ENCODE measurements around the gene SIRPA. TPM values are rescaled to one million over a fixed set of nuclear protein-coding genes. Genes with fewer than 3 reads are reported as not detected.
A peak's percentile ranks its signal among the peaks of the same experiment; 100 is the strongest.

Gene SIRPA
- total and polyA plus RNA-seq, 8 donors, result 7.2 to 25.8 (median 9.0) TPM

DNA sequence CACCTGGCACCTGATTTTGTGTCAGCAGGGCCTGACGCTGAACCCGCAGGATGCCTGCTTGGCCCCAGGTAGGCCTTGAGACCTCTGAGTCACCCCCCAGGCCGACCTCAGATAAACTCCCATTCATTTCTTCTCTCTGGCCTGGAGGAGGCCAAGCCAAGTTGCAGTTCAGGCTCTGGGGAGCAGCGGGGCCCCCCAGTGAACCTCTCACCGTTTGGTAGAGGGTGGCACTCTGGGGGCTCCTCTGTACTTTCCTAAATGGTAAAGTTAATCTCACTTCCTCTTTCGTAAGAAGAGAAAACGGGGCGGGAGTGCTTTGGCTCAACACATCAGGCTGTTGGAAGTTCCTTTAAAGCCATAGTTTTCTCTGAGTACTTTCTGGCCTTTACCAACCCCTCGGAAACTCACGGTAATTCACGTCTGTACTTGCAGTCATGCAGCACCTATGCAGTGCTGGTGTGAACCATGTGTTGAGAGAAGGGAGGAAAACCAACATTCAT is 2.8 kb downstream of the SIRPA start:
- WGBS, 2 donors, result 66 to 69% methylated on average over 11 of the region's 11 CpGs
- H3K9me3 ChIP-seq, result no peaks in the 10 kb centered on the region
- no peaks in the 10 kb centered on the region for H3K4me1 ChIP-seq
- H3K27me3 ChIP-seq, result no peaks in the 10 kb centered on the region
- no peaks in the 10 kb centered on the region for H3K36me3 ChIP-seq
- no peak for ATAC-seq
- no peak for FAIRE-seq
- intact Hi-C loops (cut with DNase I), result no loop called here
- no peak for DNase-seq
- H3K4me3 ChIP-seq, result no peak overlapping the region
- H3K27ac ChIP-seq, result peak overlapping the region in 2 of 4 donors; percentile 27 to 49
- TF ChIP-seq, protein P1, sequence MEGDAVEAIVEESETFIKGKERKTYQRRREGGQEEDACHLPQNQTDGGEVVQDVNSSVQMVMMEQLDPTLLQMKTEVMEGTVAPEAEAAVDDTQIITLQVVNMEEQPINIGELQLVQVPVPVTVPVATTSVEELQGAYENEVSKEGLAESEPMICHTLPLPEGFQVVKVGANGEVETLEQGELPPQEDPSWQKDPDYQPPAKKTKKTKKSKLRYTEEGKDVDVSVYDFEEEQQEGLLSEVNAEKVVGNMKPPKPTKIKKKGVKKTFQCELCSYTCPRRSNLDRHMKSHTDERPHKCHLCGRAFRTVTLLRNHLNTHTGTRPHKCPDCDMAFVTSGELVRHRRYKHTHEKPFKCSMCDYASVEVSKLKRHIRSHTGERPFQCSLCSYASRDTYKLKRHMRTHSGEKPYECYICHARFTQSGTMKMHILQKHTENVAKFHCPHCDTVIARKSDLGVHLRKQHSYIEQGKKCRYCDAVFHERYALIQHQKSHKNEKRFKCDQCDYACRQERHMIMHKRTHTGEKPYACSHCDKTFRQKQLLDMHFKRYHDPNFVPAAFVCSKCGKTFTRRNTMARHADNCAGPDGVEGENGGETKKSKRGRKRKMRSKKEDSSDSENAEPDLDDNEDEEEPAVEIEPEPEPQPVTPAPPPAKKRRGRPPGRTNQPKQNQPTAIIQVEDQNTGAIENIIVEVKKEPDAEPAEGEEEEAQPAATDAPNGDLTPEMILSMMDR (IDR thresholded peaks at IDR 0.05), result no peak

DNA sequence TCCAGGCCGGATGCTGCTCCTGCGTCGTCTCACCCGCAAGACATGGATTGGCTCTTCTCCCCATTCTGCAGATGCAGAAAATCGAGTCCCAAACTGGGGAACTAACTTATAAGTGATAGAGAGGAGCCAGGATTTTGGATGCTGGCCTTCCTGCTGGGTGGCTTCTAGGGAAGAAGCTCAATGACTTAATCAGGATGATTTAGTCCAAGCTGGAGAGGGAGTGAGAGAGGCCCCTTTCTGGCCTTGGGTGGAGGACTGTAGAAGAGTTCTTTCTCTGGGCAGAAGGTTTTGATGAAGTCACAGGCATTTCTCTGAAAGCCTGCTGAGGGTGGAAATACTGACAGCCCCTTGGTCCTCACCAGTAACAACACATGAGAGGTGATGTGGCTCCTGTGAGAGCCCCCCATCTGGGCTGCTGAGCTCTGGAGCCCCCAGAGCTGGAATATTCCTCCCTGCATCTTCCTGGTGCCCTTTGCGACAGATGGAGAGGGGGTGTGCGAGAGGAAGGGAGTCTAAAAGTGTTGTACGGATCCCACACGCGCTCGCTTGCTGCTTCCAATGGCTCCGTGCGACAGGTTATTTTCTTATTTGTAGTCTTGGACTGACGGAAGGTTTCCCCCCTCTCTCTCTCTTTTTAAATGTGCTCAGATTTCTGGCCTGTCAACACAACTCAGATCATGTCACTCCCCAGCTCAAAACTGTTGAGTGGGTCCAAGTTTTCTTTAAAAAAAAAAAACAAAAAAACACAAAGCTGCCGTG is 3.5 kb downstream of the SIRPA start:
- Histone ChIP-seq H3K27ac (no peak overlapping the region), H3K27me3 (no peaks in the 10 kb centered on the region), H3K36me3 (no peaks in the 10 kb centered on the region), H3K4me1 (no peaks in the 10 kb centered on the region), H3K9me3 (no peaks in the 10 kb centered on the region), H3K4me3 (no peak overlapping the region)
- no peak for FAIRE-seq
- TF ChIP-seq, protein P1 (IDR thresholded peaks at IDR 0.05), result no peak
- intact Hi-C loops (cut with DNase I), result no loop called here
- no peak for DNase-seq
- WGBS, 2 donors, result 83 to 87% methylated on average over 15 of the region's 15 CpGs
- no peak for ATAC-seq

DNA sequence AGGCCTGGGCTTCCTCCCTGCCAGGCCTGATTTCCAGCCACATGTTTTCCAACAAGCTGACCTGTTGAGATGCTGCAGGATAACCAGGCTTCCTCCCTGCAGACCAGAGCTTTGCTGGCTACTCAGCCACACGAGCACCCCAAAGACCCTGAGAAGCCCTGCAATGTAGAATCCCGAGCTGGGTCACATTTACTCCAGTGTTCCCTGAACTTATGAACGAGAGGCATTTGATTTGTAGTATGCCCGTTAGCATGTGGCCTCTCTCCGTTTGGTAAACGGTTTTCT is 4.0 kb downstream of the SIRPA start:
- TF ChIP-seq, protein P1 (IDR thresholded peaks at IDR 0.05), result no peak
- no peaks in the 10 kb centered on the region for H3K9me3 ChIP-seq
- DNase-seq, result peak in 1 of 6 donors; percentile 2
- WGBS, 2 donors, result 69 to 78% methylated on average over 6 of the region's 6 CpGs
- H3K4me3 ChIP-seq, result no peak overlapping the region
- ATAC-seq, result no peak
- no peak overlapping the region for H3K27ac ChIP-seq
- H3K4me1 ChIP-seq, result no peaks in the 10 kb centered on the region
- intact Hi-C loops (cut with DNase I), result no loop called here
- H3K36me3 ChIP-seq, result no peaks in the 10 kb centered on the region
- no peaks in the 10 kb centered on the region for H3K27me3 ChIP-seq
- no peak for FAIRE-seq

DNA sequence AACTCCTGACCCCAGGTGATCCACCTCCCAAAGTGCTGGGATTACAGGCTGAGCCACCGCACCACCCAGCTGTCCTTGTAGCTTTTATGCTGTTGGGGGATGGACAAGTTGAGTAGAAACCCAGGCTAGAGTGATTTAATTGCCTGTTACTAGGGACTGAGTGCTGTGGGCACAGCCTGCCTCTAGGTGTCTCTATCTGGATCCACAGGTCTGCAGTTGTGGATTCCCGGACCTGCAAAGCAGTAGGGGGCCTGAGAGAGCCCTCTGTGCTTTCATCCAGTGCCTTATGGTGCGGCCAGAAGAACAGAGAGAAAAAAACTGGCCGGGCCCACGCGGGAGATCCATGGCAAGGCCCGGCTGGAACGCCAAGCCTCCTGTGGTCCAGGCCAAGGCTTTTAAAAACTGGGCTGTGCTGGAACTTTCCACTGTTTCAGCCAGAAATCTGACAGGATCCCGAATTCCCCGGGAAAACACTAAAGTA is 5.2 kb downstream of the SIRPA start:
- Histone ChIP-seq H3K27ac (peak overlapping the region in 3 of 4 donors; percentile 11 to 54 (median 23)), H3K4me3 (no peak overlapping the region), H3K27me3 (no peaks in the 10 kb centered on the region), H3K4me1 (no peaks in the 10 kb centered on the region), H3K36me3 (no peaks in the 10 kb centered on the region), H3K9me3 (no peaks in the 10 kb centered on the region)
- FAIRE-seq, result no peak
- intact Hi-C loops (cut with DNase I), result no loop called here
- peak; percentile 76 to 88 (median 84) for ATAC-seq
- TF ChIP-seq, protein P1 (IDR thresholded peaks at IDR 0.05), result peak; percentile 7 to 38 (median 27)
- WGBS, 2 donors, result 7 to 10% methylated on average over 10 of the region's 10 CpGs
- DNase-seq, result peak in 5 of 6 donors; percentile 37 to 65 (median 53)

DNA sequence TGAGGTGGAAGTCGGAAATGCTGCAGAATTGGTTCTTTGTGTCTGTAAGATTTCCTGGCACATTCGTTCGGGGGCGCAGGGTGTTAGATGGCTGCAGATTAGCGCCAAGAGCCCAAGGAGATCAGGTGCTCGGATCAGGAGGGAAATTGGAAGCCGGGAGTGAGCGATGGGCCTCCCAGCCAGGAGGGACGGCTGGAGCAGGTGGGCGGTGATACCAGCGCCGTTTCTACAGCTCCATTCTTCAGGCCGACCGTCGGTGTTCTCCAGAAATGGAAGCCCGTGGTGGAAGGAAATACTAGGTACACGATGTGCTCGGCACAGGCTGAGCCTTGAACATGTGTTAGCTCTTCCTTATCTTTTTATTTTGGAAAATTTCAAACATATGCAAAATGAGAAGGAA is 6.5 kb downstream of the SIRPA start:
- no peaks in the 10 kb centered on the region for H3K9me3 ChIP-seq
- H3K4me1 ChIP-seq, result no peaks in the 10 kb centered on the region
- 85 to 89% methylated on average over 18 of the region's 18 CpGs for WGBS, 2 donors
- intact Hi-C loops (cut with DNase I), result no loop called here
- TF ChIP-seq, protein P1 (IDR thresholded peaks at IDR 0.05), result no peak
- H3K36me3 ChIP-seq, result no peaks in the 10 kb centered on the region
- no peak overlapping the region for H3K27ac ChIP-seq
- FAIRE-seq (no peak), DNase-seq (peak in 1 of 6 donors; percentile 29), ATAC-seq (no peak)
- H3K27me3 ChIP-seq, result no peaks in the 10 kb centered on the region
- H3K4me3 ChIP-seq, result no peak overlapping the region
